Cardiac septum (tissue), 1 donor: ENCODE results near the gene NKX2-1. TPM values are rescaled to one million over a fixed set of nuclear protein-coding genes. Genes with fewer than 3 reads are reported as not detected.
"Not testable (repeated sequence)": the region's sequence is repeated elsewhere in the genome, so short reads cannot be mapped to it uniquely, and the experiment has no call there.

Source experiments
- DNase-seq: peaks from one replicate; pipeline ENCODE4 v3.0.0-alpha.2; 2020; ENCODE audit warnings: low spot score
- intact Hi-C: fragments of 100-400 bp; cut with DNase I; formaldehyde crosslinking; loops from one replicate; pipeline ENCODE4 v1.14.0; 2022
- total RNA-seq: library from RNA; stranded (reverse); fragmentation: NEBNext Ultra II Directional; extraction: Animal tissue kit (Norgen Biotek cat#: 25700); gene quantifications from one replicate; pipeline ENCODE4 v1.2.1, GENCODE V29; 2021
- donor health status: DM: no; HTN: no; CAD: no.

The NKX2-1 gene
- total RNA-seq, 1 donor from 2014 or later = not detected

DNA sequence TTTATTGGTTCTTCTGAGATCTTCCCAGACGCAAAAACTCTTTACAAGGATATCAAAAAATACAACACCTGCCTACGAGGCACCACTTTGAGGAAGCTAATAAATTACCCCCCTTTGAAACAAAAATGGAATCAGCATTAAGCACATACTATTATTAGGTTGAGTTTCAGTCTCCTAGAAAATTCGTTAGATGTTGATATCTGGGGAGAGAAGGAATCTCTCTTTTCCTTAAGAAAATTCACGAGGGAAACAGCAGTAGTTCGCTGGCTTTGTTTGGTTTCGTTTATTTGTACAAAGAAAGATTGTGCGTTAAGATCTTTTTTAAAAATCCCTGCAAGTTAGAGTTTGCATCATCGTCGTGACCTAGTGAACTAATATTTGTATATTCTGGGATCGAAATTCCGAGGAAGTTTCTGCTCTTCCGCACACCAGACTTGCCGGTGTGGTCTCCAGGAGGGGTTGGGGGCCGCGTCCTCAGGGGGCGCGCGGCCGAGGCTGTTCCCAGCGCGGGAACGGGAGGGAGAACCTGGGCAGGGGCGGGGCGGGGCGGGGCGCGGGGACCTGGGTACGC, 12.1 kb downstream of the NKX2-1 start:
- intact Hi-C loops = no loop called here
- no peak for DNase-seq

DNA sequence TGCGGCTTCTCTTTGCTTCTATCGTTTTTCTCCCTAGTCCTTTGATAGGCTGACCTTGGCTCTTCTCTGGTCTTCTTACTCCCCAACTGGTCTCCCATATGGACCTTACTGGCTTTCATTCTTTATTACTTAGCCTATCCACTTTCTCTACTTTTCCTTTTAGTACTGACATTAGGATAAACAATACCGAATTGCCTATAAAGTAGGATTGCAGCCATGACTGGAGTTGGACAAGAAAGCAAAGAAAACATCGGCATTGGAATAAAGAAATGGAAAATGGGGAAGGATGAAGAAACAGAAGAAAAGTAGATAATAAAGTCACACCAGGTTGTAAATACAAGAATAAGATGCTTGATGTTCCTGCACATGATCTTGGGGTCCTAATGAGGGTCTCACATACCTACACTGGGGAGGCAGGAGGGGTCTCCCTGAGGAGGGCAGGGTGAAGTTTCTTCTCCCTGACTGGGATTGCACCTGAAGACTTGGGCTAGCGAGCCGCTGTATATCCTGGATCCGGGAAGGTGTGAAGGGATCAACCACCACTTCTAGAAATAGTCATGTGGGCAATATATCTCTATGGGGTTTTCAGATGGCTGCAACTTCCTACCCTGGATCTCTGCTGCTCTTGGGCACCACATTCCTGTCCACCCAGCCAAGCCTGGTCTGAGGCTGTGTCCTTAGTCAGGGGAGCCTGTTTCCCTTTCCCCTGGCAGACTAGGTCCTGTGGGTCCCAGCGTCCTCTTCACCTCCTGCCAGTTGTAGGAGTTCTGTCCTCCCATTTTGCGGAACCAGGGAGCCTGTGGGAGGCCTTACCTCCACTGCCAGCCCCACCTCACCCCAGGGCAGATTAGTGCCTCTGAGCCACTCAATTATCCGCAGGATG, 13.1 kb downstream of the NKX2-1 start:
- intact Hi-C loops = no loop called here
- no peak for DNase-seq

- no peak for DNase-seq
- intact Hi-C loops = no loop called here
These were observed 13.9 kb downstream of the NKX2-1 start for GRCh38 chr14:36505892-36506731.

- DNase-seq = no peak
These were observed 14.7 kb downstream of the NKX2-1 start for GRCh38 chr14:36505181-36505815.

GRCh38 chr14:36504771-36505175, 15.3 kb downstream of the NKX2-1 start:
- no peak for DNase-seq
- intact Hi-C loops = no loop called here

More at GRCh38 chr14:36505181-36505815, 14.7 kb downstream of the NKX2-1 start:
- intact Hi-C loops = no loop called here

GRCh38 chr14:36503771-36504741, 16.0 kb downstream of the NKX2-1 start:
- DNase-seq = no peak
- intact Hi-C loops = no loop called here

DNA sequence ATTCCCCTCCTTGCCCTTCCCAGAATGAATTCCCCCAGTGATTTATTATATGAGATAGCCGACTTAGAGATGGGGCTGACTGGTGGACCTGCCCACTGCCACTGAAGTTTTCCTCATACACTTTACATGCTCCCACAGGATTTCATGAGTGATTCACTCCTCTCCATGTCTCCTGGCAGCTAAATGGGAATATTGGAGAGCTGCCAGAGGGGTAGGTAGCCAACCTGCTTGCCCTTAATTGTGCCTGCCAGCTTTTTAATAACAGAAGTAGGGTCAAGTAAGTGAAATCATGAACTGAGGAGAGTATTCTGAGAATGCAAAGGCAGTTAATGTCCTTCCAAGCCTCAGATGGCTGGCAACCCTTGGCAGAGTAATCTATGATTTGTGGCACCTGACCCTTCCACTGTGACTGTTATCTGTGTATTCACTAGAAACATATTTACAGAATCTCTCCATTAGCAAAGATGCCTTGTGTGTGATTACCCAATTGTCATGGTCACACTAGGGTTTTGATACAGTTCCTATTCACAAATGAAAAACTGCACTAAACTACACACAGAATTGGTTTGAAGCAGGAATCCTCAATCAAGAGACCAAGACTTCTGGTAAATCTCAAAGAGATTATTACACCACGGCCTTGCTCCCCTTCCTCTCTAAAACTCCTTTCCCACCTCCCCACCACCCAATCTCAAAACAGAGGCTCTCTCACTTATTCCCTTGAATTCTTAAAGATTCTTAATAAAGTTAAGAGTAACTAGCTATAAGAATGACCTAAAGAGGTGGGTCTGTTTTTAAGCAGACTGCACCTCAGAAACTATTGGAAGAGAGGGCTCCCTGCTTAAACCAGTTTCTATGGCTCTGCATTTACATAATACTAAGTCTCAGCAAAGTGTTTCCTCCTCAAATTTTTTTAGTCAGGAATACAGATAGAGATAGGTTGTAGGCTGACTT, 17.2 kb downstream of the NKX2-1 start:
- intact Hi-C loops = no loop called here
- no peak for DNase-seq

DNA sequence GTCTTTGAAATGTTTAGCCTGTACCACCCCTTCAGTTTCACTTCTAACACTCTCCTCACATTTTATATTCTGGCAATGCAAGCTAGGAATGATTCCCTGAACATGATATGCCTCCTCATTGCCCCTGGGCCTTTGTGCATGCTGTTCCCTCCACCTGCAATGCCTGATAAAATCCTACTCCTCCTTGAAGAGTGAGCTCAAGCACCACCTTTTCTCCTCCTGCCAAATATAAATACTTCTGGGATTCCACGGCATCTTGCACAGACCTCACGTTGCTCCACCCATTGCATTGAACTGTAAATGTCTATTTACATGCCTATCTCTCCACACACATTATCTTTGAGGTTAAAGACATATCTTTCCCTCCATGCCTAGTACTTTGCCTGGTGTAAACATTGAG, 21.1 kb downstream of the NKX2-1 start:
- no peak for DNase-seq
- intact Hi-C loops = no loop called here

GRCh38 chr14:36496346-36496745, 23.7 kb downstream of the NKX2-1 start:
- DNase-seq = no peak
- intact Hi-C loops = no loop called here

- intact Hi-C loops = no loop called here
- no peak for DNase-seq
These were observed 24.4 kb downstream of the NKX2-1 start for GRCh38 chr14:36495666-36496065.

- intact Hi-C loops = no loop called here
These were observed 26.3 kb downstream of the NKX2-1 start for GRCh38 chr14:36493761-36494160.

DNA sequence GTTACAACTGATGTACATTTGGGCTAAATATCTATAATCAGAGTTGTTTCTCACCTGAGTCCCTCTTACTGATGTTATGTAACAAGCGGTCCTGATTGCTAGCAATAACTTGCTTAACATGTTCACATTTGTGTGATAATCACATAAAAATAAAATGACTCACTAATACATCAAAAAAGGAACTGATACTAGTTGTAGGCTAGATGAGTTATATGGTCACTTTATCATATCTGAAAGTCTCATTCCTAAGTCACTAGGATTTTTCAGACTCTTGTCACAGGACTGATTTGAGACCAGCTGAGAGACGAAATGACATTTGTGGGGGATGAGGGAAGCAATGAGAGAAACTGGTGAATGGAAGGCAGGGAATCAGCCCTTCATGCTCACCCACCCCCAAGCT, 34.3 kb downstream of the NKX2-1 start:
- no peak for DNase-seq
- intact Hi-C loops = no loop called here

More at GRCh38 chr14:36493761-36494160, 26.3 kb downstream of the NKX2-1 start:
- DNase-seq = no peak

DNA sequence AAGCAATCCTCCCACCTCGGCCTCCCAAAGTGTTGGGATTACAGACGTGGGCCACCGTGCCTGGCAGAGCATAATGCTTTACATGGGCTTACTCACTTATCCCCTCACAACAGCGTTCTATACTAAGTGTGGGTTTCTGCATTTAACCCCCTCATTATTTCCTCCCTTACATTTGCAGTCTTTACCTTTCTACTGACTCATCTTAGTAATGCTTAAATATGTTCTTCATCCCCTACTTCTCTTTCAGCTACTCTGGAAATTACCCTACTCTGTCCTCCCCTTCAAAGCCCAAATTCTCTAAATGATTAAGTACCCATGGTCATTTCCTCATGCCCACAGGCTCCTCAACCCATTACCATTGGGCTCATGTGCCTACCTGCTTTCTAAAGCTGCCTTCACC, 40.7 kb downstream of the NKX2-1 start:
- intact Hi-C loops = no loop called here
- DNase-seq = no peak

- DNase-seq = no peak
- intact Hi-C loops = no loop called here
These were observed 41.2 kb downstream of the NKX2-1 start for GRCh38 chr14:36478782-36479181.

DNA sequence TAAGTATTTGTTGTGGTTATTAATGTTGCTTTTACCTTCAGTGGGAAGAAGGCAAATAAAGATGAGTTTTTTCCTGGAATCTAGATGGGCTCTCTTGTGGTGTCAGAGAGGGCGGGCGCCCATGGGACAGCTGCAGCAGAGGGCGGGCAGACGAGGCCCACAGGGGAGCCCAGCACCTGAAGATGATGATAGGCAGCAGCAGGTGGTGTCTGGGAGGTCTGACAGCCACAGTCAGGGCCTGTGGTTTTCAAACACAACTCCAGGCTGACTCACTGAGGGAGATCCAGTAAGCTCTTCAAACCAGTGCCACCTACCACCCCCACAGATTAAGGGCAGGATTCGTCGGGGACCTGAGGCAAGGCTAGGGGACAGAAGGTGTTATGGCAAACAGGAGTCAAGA, 42.8 kb downstream of the NKX2-1 start:
- no peak for DNase-seq
- intact Hi-C loops = no loop called here

DNA sequence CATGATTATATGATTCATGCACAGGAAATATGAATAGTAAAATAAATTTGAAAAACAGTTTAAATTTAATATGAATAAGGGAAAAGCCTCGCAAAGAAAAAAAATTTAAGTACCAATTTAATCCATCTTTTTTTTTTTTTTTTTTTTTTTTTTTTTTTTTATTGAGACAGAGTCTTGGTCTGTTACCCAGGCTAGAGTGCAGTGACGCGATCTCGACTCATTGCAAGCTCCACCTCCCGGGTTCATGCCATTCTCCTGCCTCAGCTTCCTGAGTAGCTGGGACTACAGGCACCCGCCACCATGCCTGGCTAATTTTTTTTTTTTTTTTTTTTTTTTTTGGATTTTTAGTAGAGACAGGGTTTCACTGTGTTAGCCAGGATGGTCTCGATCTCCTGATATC, 44.0 kb downstream of the NKX2-1 start:
- intact Hi-C loops, DNase-seq: not testable (repeated sequence)

- intact Hi-C loops = no loop called here
- DNase-seq = no peak
These were observed 45.4 kb downstream of the NKX2-1 start for GRCh38 chr14:36474593-36474992.

DNA sequence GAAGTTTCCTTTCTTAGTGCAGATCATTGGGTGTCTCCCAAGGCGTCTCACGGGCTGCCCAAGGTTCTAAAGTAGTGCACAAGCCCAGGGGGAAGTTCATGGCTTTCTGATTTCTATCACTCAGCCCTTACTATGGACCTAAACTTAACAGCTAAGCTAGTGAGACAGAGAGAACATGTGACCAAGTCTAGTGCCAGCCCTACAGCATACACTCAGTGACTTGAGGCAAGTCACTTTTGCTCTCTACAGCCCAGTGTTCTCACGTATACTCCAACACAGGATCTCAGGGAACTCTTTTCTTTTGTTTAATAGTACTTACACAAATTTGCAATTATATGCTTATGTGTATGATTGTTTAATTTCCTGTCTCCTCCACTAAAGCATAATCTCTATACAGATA, 48.6 kb downstream of the NKX2-1 start:
- intact Hi-C loops = no loop called here
- no peak for DNase-seq
